HepG2 (cell line): ENCODE data around the gene FOCAD.
A peak's percentile ranks its signal among the peaks of the same experiment; 100 is the strongest.

Experiments
- ARNTL ChIP-seq: sonication (generic); formaldehyde crosslinking; IDR thresholded peaks from 2 replicates; pipeline ENCODE4 v1.4.0; 2020; ENCODE audit warnings: mild to moderate bottlenecking, missing genetic modification reagents
- ETV5 ChIP-seq: IDR thresholded peaks from 2 replicates; pipeline ENCODE4 v1.6.1; 2018; ENCODE audit warnings: missing biosample characterization, missing genetic modification reagents, inconsistent platforms, borderline replicate concordance
- EZH2 ChIP-seq: conservative IDR thresholded peaks from 2 replicates; pipeline ENCODE4 v1.6.1; 2012; ENCODE audit warnings: mild to moderate bottlenecking, low read depth, low read length, moderate library complexity
- FOXA1 ChIP-seq, 2 experiments: fragments of 450-650 bp in 1 of 2; sonication (generic) in 1 of 2; formaldehyde crosslinking in 1 of 2; IDR thresholded peaks; 2 replicates each; pipeline versions ENCODE4 v1.4.0 to v1.6.1; 2016 to 2020; ENCODE audit warnings: missing genetic modification reagents in 1 of 2
- HDAC2 ChIP-seq: sonication (generic); formaldehyde crosslinking; IDR thresholded peaks from 2 replicates; pipeline ENCODE4 v1.4.0; 2020; ENCODE audit warnings: missing genetic modification reagents
- IKZF1 ChIP-seq: fragments of 450-650 bp; IDR thresholded peaks from 2 replicates; pipeline ENCODE4 v1.7.1; 2016
- NR2C2 ChIP-seq: sonication (generic); formaldehyde crosslinking; IDR thresholded peaks from 2 replicates; pipeline ENCODE4 v1.4.0; 2020; ENCODE audit warnings: missing genetic modification reagents, mild to moderate bottlenecking, moderate library complexity, borderline replicate concordance
- PHF8 ChIP-seq: sonication (generic); formaldehyde crosslinking; IDR thresholded peaks from 2 replicates; pipeline ENCODE4 v1.5.0; 2020; ENCODE audit warnings: missing genetic modification reagents
- TAF1 ChIP-seq: sonication (generic); formaldehyde crosslinking; IDR thresholded peaks from 2 replicates; pipeline ENCODE4 v1.4.0; 2020; ENCODE audit warnings: missing genetic modification reagents
- ZNF263 ChIP-seq: sonication (generic); formaldehyde crosslinking; IDR thresholded peaks from 2 replicates; pipeline ENCODE4 v1.4.0; 2020; ENCODE audit warnings: missing genetic modification reagents
- ZNF281 ChIP-seq: sonication (generic); formaldehyde crosslinking; IDR thresholded peaks from 2 replicates; pipeline ENCODE4 v1.4.0; 2020; ENCODE audit warnings: missing genetic modification reagents, borderline replicate concordance
- ZNF335 ChIP-seq: sonication (generic); formaldehyde crosslinking; IDR thresholded peaks from 2 replicates; pipeline ENCODE4 v1.4.0; 2020; ENCODE audit warnings: missing genetic modification reagents
- TF ChIP-seq, protein P1 (sequence below): sonication (generic); formaldehyde crosslinking; conservative IDR thresholded peaks from 2 replicates; pipeline ENCODE4 v1.4.0; 2020; ENCODE audit warnings: missing genetic modification reagents

DNA sequence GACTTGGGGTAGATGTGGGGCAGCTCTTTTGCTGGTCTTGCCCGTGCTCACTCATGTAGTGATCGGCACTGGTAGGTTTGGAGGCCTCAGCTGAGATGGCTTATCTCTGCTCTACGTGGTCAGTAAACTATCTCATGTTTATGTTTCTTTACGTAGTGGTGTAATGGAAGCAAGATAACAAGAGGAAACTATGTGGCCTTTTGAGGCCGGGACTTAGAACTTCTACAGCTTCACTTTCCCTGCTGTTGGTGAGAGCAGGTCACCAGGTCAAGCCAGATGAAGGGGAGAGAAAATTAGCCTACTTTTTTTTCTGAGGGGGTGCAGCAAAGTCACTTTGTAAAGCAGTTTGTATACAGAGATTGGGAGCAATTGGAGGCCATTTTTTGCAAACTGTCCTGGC is 8.5 kb downstream of the FOCAD start:
- TF ChIP-seq IKZF1 (no peak), ZNF281 (no peak), EZH2 (no peak), ZNF263 (CRISPR knock-in tag) (no peak), FOXA1 (IDR thresholded peaks at IDR 0.05) (no peak), FOXA1 (CRISPR knock-in tag; IDR thresholded peaks at IDR 0.05) (peak; percentile 89), ARNTL (CRISPR knock-in tag) (no peak), PHF8 (CRISPR knock-in tag) (0 out of 2 replicates have a peak, but pooled peaks have one; percentile 21), TAF1 (CRISPR knock-in tag) (0 out of 2 replicates have a peak, but pooled peaks have one; percentile 11), NR2C2 (CRISPR knock-in tag) (no peak), HDAC2 (CRISPR knock-in tag) (peak; percentile 74; the same call in 1 of the 2 replicates), ETV5 (peak; percentile 32; the same call in 1 of the 2 replicates), ZNF335 (CRISPR knock-in tag) (no peak)
- TF ChIP-seq, protein P1, sequence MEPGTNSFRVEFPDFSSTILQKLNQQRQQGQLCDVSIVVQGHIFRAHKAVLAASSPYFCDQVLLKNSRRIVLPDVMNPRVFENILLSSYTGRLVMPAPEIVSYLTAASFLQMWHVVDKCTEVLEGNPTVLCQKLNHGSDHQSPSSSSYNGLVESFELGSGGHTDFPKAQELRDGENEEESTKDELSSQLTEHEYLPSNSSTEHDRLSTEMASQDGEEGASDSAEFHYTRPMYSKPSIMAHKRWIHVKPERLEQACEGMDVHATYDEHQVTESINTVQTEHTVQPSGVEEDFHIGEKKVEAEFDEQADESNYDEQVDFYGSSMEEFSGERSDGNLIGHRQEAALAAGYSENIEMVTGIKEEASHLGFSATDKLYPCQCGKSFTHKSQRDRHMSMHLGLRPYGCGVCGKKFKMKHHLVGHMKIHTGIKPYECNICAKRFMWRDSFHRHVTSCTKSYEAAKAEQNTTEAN (CRISPR knock-in tag), result peak; percentile 69; the same call in 1 of the 2 replicates
